Endodermal cell (in vitro differentiated cells): ENCODE measurements around the gene ABCD4. TPM values are rescaled to one million over a fixed set of nuclear protein-coding genes. Genes with fewer than 3 reads are reported as not detected.

Source experiments
- DNase-seq: peaks from one replicate; pipeline ENCODE4 v3.0.0-alpha.2; 2017
- H3K27ac ChIP-seq: 2 replicates; pipeline ENCODE4 v1.5.1; 2013; ENCODE audit warnings: mild to moderate bottlenecking, low read depth, low read length, moderate library complexity
- H3K27me3 ChIP-seq: 2 replicates; pipeline ENCODE4 v1.6.1; 2013; ENCODE audit warnings: mild to moderate bottlenecking, low read length, moderate library complexity; ENCODE audit not compliant: insufficient read depth, control insufficient read depth, poor library complexity, severe bottlenecking
- H3K36me3 ChIP-seq: 2 replicates; pipeline ENCODE4 v1.7.0; 2013; ENCODE audit warnings: mild to moderate bottlenecking, low read length, moderate library complexity; ENCODE audit not compliant: control insufficient read depth, insufficient read depth
- H3K4me1 ChIP-seq: one replicate; pipeline ENCODE4 v1.7.0; 2013; ENCODE audit warnings: low read length; ENCODE audit not compliant: control insufficient read depth, insufficient read depth
- H3K4me3 ChIP-seq: 2 replicates; pipeline ENCODE4 v1.5.1; 2013; ENCODE audit warnings: mild to moderate bottlenecking, low read length, moderate library complexity
- H3K9ac ChIP-seq: 2 replicates; pipeline ENCODE4 v1.6.1; 2013; ENCODE audit warnings: mild to moderate bottlenecking, low read length, moderate library complexity; ENCODE audit not compliant: poor library complexity, severe bottlenecking; ENCODE audit errors: extremely low read depth
- H3K9me3 ChIP-seq: 2 replicates; pipeline ENCODE4 v1.6.1; 2013; ENCODE audit warnings: mild to moderate bottlenecking, low read length, moderate library complexity; ENCODE audit not compliant: control insufficient read depth
- H3K27ac Mint-ChIP-seq: 2 replicates; pipeline ENCODE4 v1.8.0; 2020; ENCODE audit warnings: mixed read lengths
- H3K27me3 Mint-ChIP-seq: 2 replicates; pipeline ENCODE4 v1.8.0; 2021; ENCODE audit warnings: mild to moderate bottlenecking, mixed read lengths; ENCODE audit not compliant: insufficient read depth
- H3K36me3 Mint-ChIP-seq: 2 replicates; pipeline ENCODE4 v1.8.0; 2020; ENCODE audit warnings: low read depth, mixed read lengths
- H3K4me1 Mint-ChIP-seq: 2 replicates; pipeline ENCODE4 v1.8.0; 2020; ENCODE audit warnings: mixed read lengths
- H3K4me3 Mint-ChIP-seq: 2 replicates; pipeline ENCODE4 v1.8.0; 2020; ENCODE audit warnings: mild to moderate bottlenecking, moderate library complexity, mixed read lengths
- H3K9me3 Mint-ChIP-seq: 2 replicates; pipeline ENCODE4 v1.8.0; 2020; ENCODE audit warnings: mild to moderate bottlenecking, mixed read lengths
- CTCF ChIP-seq: fragments of 200-600 bp; sonication (generic); conservative IDR thresholded peaks from 2 replicates; pipeline ENCODE4 v1.5.0; 2021; ENCODE audit warnings: antibody characterized with exemption, mild to moderate bottlenecking
- WGBS, 2 experiments: methylation state at CpG; one replicate each; pipeline versions ENCODE4 v1.1.5 to v1.1.7; 2013; ENCODE audit warnings: missing lambda C conversion rate in 2 of 2, mixed read lengths in 1 of 2; ENCODE audit not compliant: insufficient coverage in 1 of 2, insufficient read length in 1 of 2; 5-methylcytosine and 5-hydroxymethylcytosine counted together
- total RNA-seq, 2 donors: library from RNA; stranded (reverse); fragmentation: NEBNext Ultra II Directional in 1 of 2; extraction: Animal tissue kit (Norgen Biotek cat#: 25700) in 1 of 2; gene quantifications; 2 replicates in 1 of 2; 3 replicates in 1 of 2; pipeline ENCODE4 v1.2.1, GENCODE V29; 2021

ABCD4 gene
- total RNA-seq, 2 donors from 2014 or later, result 153 to 239 TPM

DNA sequence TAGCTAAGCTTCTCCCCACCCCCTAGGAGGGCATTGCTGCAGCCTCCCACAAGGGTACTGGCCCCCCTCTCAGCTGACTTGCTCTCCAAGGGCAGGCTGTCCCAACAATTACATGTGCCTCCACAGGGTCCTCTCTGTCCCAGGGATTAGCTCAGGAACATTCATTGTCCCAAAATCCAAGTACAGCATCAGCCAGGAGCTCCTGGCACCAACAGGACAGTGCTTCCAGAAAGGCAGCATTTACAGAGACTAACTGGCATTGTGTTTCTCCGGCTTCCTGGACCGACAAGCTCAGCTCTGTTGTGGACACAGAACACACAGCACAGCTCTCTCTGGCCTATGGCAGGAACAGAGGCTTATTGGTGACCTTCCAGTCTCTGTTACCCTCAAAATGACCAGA lies 21.7 kb downstream of the ABCD4 start:
- H3K9ac ChIP-seq, result no peak overlapping the region
- peaks cover 4% of the 10 kb centered on the region for H3K9me3 Mint-ChIP-seq
- H3K9me3 ChIP-seq, result no peaks in the 10 kb centered on the region
- WGBS, 2 experiments, result 80 to 95% methylated on average over 2 of the region's 2 CpGs
- H3K27me3 Mint-ChIP-seq, result no peaks in the 10 kb centered on the region
- DNase-seq, result no peak
- no peak for TF ChIP-seq CTCF
- no peaks in the 10 kb centered on the region for H3K4me1 ChIP-seq
- H3K4me1 Mint-ChIP-seq, result no peaks in the 10 kb centered on the region
- H3K36me3 Mint-ChIP-seq, result peaks cover 35% of the 10 kb centered on the region
- H3K27me3 ChIP-seq, result no peaks in the 10 kb centered on the region
- no peak overlapping the region for H3K27ac ChIP-seq
- H3K36me3 ChIP-seq, result peaks cover 31% of the 10 kb centered on the region
- no peak overlapping the region for H3K4me3 Mint-ChIP-seq
- no peak overlapping the region for H3K4me3 ChIP-seq
- H3K27ac Mint-ChIP-seq, result no peak overlapping the region

- Histone ChIP-seq H3K4me1 (no peaks in the 10 kb centered on the region), H3K27me3 (no peaks in the 10 kb centered on the region), H3K9ac (no peak overlapping the region), H3K9me3 (no peaks in the 10 kb centered on the region), H3K4me3 (no peak overlapping the region), H3K27ac (no peak overlapping the region), H3K36me3 (peaks cover 7% of the 10 kb centered on the region)
- Mint-ChIP-seq H3K9me3 (peaks cover 4% of the 10 kb centered on the region), H3K36me3 (peaks cover 18% of the 10 kb centered on the region), H3K27me3 (no peaks in the 10 kb centered on the region), H3K4me1 (no peaks in the 10 kb centered on the region), H3K4me3 (no peak overlapping the region), H3K27ac (no peak overlapping the region)
- 90% methylated on average over 2 of the region's 2 CpGs for WGBS, 2 experiments
- no peak for DNase-seq
- TF ChIP-seq CTCF, result no peak
Measured at GRCh38 chr14:74278080-74278479, 24.7 kb downstream of the ABCD4 start.

- Mint-ChIP-seq H3K36me3 (peaks cover 5% of the 10 kb centered on the region), H3K27ac (no peak overlapping the region), H3K4me1 (no peaks in the 10 kb centered on the region), H3K4me3 (no peak overlapping the region), H3K27me3 (no peaks in the 10 kb centered on the region), H3K9me3 (no peaks in the 10 kb centered on the region)
- H3K9me3 ChIP-seq, result no peaks in the 10 kb centered on the region
- no peaks in the 10 kb centered on the region for H3K36me3 ChIP-seq
- DNase-seq, result no peak
- H3K4me1 ChIP-seq, result no peaks in the 10 kb centered on the region
- WGBS, 2 experiments, result 86 to 94% methylated on average over 4 to 6 of the region's 6 CpGs
- H3K4me3 ChIP-seq, result no peak overlapping the region
- no peak overlapping the region for H3K9ac ChIP-seq
- TF ChIP-seq CTCF, result no peak
- H3K27ac ChIP-seq, result no peak overlapping the region
- no peaks in the 10 kb centered on the region for H3K27me3 ChIP-seq
Measured at GRCh38 chr14:74275241-74275841, 27.4 kb downstream of the ABCD4 start.
